Cardiac muscle cell (in vitro differentiated cells and primary cell): Measurements from ENCODE around the gene CDKL1. TPM values are rescaled to one million over a fixed set of nuclear protein-coding genes. Genes with fewer than 3 reads are reported as not detected.
"Not testable (repeated sequence)": the region's sequence is repeated elsewhere in the genome, so short reads cannot be mapped to it uniquely, and the experiment has no call there.

Experiments
- DNase-seq, 2 donors: peaks; one replicate each; pipeline versions ENCODE4 v3.0.0 to v3.0.0-alpha.2; 2010 to 2017; ENCODE audit warnings: low read depth in 1 of 2, low spot score in 1 of 2
- H3K27ac ChIP-seq: fragments of 200-600 bp; sonication (generic); 2 replicates; pipeline ENCODE4 v1.5.1; 2016
- H3K27me3 ChIP-seq: fragments of 200-600 bp; sonication (generic); 2 replicates; pipeline ENCODE4 v1.6.0; 2016; ENCODE audit warnings: control low read depth
- H3K36me3 ChIP-seq: fragments of 200-600 bp; sonication (generic); 2 replicates; pipeline ENCODE4 v1.5.1; 2016; ENCODE audit warnings: control low read depth
- H3K4me1 ChIP-seq: fragments of 200-600 bp; sonication (generic); 2 replicates; pipeline ENCODE4 v1.8.1; 2017; ENCODE audit warnings: low read depth, mild to moderate bottlenecking, mixed run types
- H3K4me3 ChIP-seq: fragments of 200-600 bp; sonication (generic); 2 replicates; pipeline ENCODE4 v1.5.1; 2016; ENCODE audit warnings: mild to moderate bottlenecking
- H3K9me3 ChIP-seq: fragments of 200-600 bp; sonication (generic); 2 replicates; pipeline ENCODE4 v1.5.1; 2017; ENCODE audit warnings: low read depth, mild to moderate bottlenecking, control low read depth
- polyA plus RNA-seq: library from polyadenylated mRNA; unstranded; fragments of >200 nt; fragmentation: Nextera tagmentation; extraction: Ambion mirVana; gene quantifications from 2 replicates; pipeline ENCODE4 v1.2.1, GENCODE V29; 2016
- total RNA-seq: library from RNA; depleted of rRNA; stranded (reverse); fragments of >200 nt; gene quantifications from 2 replicates; pipeline ENCODE4 v1.2.3, GENCODE V29; 2016
- TF ChIP-seq, protein P1 (sequence below): IDR thresholded peaks from 2 replicates; pipeline ENCODE4 v1.5.1; 2012; ENCODE audit warnings: low read depth, mild to moderate bottlenecking, low read length

Gene CDKL1
- total and polyA plus RNA-seq, 2 experiments from 2014 or later, result 0.17 to 1.0 TPM

DNA sequence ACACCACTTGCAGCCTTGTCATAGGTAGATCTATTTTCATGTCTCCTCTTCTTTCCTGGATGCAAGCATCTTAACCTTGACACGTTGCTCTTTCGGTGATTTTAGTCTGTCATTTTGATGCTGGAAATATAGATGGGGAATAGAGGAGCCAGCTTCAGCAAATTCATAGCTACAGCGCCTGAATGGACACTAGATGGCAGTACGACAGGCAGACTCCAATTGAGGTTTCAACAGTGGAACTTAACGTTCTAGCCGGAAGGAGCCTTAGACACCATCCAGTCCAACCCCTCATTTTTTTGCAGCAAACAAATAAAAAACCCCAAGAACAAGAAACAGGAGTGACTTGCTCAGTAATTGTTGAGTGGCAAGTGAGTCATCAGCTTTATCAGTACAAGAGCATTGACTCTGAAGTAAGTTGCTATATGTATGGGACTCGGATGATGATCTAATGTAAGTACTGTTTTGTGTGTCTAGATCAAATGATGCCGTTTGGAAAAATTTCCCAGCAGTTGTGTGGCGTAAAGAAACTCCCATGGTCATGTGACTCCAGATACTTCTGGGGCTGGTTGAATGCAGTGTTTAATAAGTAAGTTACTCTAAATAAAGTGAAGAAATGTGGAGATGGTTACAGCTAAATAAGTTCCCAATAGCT, 75.5 kb downstream of the CDKL1 start:
- DNase-seq, result peak; percentile 79 to 96
- H3K4me3 ChIP-seq, result no peak overlapping the region

DNA sequence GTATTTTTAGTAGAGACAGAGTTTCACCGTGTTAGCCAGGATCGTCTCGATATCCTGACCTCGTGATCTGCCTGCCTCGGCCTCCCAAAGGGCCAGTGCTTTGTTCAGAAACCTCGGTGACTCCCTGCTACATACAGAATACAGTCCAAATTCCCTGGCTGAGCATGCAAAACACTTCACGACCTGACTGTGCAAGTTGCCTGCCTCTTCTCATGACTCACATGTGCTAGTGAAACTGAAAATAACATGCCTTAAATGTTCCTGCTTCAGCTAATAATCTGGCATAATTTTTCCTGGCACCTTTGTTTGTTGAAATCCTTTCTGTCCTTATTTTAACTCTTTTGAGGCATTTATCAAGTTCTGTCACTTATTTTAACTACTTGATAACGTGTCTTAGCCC, 76.4 kb downstream of the CDKL1 start:
- H3K4me1 ChIP-seq, result no peaks in the 10 kb centered on the region
- no peaks in the 10 kb centered on the region for H3K27me3 ChIP-seq
- H3K36me3 ChIP-seq, result peaks cover 5% of the 10 kb centered on the region
- H3K27ac ChIP-seq, result peak overlapping the region; percentile 23
- H3K9me3 ChIP-seq, result no peaks in the 10 kb centered on the region
- H3K4me3 ChIP-seq, result no peak overlapping the region
- peak in 1 of 2 donors; percentile 49 for DNase-seq
- TF ChIP-seq, protein P1, sequence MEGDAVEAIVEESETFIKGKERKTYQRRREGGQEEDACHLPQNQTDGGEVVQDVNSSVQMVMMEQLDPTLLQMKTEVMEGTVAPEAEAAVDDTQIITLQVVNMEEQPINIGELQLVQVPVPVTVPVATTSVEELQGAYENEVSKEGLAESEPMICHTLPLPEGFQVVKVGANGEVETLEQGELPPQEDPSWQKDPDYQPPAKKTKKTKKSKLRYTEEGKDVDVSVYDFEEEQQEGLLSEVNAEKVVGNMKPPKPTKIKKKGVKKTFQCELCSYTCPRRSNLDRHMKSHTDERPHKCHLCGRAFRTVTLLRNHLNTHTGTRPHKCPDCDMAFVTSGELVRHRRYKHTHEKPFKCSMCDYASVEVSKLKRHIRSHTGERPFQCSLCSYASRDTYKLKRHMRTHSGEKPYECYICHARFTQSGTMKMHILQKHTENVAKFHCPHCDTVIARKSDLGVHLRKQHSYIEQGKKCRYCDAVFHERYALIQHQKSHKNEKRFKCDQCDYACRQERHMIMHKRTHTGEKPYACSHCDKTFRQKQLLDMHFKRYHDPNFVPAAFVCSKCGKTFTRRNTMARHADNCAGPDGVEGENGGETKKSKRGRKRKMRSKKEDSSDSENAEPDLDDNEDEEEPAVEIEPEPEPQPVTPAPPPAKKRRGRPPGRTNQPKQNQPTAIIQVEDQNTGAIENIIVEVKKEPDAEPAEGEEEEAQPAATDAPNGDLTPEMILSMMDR, result no peak

More for the DNA sequence above, 75.5 kb downstream of the CDKL1 start:
- Histone ChIP-seq H3K36me3 (peaks cover 12% of the 10 kb centered on the region), H3K27ac (no peak overlapping the region), H3K9me3 (no peaks in the 10 kb centered on the region), H3K27me3 (no peaks in the 10 kb centered on the region), H3K4me1 (no peaks in the 10 kb centered on the region)
- TF ChIP-seq, protein P1, result peak; percentile 93

DNA sequence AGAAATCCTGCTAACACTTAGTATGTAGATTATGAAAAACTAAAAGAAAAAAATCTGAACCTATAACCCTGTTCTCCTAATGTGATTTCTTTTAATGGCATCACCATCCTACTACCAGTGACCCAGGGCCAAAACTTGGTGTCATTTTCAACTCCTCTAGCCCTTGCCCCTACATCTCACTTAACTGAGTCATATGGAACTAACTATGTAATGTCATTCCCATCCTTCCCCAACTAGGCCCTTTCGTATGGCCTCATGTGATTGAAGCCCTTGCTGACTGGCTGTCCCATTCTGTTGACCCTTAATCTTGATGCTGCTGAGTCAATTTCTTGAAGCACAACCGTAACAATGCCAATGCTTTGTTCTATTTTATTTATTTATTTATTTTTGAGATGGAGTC, 77.0 kb downstream of the CDKL1 start:
- H3K27me3 ChIP-seq, result no peaks in the 10 kb centered on the region
- H3K36me3 ChIP-seq, result no peaks in the 10 kb centered on the region
- no peaks in the 10 kb centered on the region for H3K4me1 ChIP-seq
- no peak overlapping the region for H3K27ac ChIP-seq
- no peak overlapping the region for H3K4me3 ChIP-seq
- TF ChIP-seq, protein P1, result no peak
- no peak for DNase-seq
- no peaks in the 10 kb centered on the region for H3K9me3 ChIP-seq

DNA sequence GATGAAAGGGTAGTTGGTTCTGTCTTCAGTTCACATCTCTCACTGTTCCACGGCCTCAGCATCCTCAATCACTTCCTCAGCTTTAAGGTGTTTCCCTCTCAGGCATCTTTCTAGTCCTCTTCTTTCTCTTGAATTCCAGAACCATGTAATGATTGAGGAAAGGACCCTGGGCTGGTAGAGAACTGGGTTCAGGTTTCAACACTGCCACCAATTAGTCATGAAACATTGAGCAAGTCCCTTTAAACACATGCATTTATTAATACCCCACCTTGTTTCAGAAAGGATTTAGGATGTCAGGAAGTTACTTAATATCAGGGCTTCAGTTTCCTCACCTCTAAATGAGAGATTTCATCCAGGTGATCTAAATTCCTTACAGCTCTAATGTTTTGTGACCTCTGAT, 77.4 kb downstream of the CDKL1 start:
- no peak overlapping the region for H3K27ac ChIP-seq
- no peaks in the 10 kb centered on the region for H3K9me3 ChIP-seq
- no peak for DNase-seq

DNA sequence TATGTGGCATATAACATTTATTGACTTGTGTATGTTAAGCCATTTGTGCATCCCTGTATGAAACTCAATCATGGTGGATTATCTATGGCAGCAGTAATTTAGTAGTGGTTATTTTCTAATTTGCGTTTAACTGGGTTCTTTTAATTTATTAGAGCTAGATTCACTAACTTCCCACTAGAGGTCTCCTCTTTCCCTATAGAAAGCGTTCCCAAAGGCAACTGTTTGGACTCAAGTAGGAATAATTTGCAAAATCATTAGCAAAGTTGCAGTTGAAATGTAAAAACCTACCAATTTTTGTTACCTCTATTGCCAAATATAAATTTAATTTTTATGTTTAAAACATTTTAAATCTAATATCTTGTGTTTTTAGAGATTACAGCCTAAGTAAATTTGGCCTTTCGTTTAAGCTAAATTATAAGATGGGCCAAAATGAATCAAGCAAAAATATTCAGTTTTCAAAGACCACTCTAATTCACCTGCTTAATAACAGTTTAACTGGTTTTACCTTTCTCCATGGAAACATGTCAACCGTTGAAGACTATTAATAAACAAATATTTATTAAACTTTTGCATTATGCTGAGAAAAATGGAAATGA, 78.6 kb downstream of the CDKL1 start:
- H3K36me3 ChIP-seq, result no peaks in the 10 kb centered on the region
- no peaks in the 10 kb centered on the region for H3K27me3 ChIP-seq
- no peaks in the 10 kb centered on the region for H3K9me3 ChIP-seq
- H3K27ac ChIP-seq, result no peak overlapping the region
- DNase-seq, result peak; percentile 27 to 65
- peaks cover 3% of the 10 kb centered on the region for H3K4me1 ChIP-seq
- TF ChIP-seq, protein P1, result peak; percentile 63
- no peak overlapping the region for H3K4me3 ChIP-seq

More for the DNA sequence above, 77.4 kb downstream of the CDKL1 start:
- no peaks in the 10 kb centered on the region for H3K27me3 ChIP-seq
- H3K4me3 ChIP-seq, result no peak overlapping the region
- no peaks in the 10 kb centered on the region for H3K4me1 ChIP-seq
- no peaks in the 10 kb centered on the region for H3K36me3 ChIP-seq
- TF ChIP-seq, protein P1, result no peak

DNA sequence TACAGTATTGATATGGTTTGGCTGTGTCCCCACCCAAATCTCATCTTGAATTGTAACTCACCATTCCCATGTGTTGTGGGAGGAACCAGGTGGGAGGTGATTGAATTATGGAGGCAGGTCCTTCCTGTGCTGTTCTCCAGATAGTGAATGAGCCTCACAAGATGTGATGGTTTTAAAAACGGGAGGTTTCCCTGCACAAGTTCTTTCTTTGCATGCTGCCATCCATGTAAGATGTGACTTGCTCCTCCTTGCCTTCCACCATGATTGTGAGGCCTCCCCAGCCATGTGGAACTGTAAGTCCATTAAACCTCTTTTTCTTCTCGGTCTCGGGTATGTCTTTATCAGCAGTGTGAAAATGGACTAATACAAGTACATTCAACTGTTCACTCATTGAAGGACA, 82.6 kb downstream of the CDKL1 start:
- not testable (repeated sequence) for H3K27me3 ChIP-seq, DNase-seq, H3K4me1 ChIP-seq, H3K4me3 ChIP-seq, H3K27ac ChIP-seq, H3K36me3 ChIP-seq, H3K9me3 ChIP-seq
